ENCODE measurements around the gene RPTOR.

GRCh38 chr17:80619535-80620235 lies 75.0 kb downstream of the RPTOR start:
- TF ChIP-seq POLR2A (IDR thresholded peaks at IDR 0.05) (no peak), CTCF (IDR thresholded peaks at IDR 0.05) (no peak)
